ENCODE data around the gene SAFB2.

GRCh38 chr19:5669212-5669611 is 46.6 kb upstream of the SAFB2 start:
- TF ChIP-seq, protein P1, sequence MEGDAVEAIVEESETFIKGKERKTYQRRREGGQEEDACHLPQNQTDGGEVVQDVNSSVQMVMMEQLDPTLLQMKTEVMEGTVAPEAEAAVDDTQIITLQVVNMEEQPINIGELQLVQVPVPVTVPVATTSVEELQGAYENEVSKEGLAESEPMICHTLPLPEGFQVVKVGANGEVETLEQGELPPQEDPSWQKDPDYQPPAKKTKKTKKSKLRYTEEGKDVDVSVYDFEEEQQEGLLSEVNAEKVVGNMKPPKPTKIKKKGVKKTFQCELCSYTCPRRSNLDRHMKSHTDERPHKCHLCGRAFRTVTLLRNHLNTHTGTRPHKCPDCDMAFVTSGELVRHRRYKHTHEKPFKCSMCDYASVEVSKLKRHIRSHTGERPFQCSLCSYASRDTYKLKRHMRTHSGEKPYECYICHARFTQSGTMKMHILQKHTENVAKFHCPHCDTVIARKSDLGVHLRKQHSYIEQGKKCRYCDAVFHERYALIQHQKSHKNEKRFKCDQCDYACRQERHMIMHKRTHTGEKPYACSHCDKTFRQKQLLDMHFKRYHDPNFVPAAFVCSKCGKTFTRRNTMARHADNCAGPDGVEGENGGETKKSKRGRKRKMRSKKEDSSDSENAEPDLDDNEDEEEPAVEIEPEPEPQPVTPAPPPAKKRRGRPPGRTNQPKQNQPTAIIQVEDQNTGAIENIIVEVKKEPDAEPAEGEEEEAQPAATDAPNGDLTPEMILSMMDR (IDR thresholded peaks at IDR 0.05; ENCODE audit: poor library complexity, severe bottlenecking) = no peak
- TF ChIP-seq POLR2AphosphoS5 (IDR thresholded peaks at IDR 0.05) = no peak
- TF ChIP-seq EP300 (conservative IDR thresholded peaks at IDR 0.05; ENCODE audit: poor library complexity, severe bottlenecking) = no peak
- TF ChIP-seq EZH2 (IDR thresholded peaks at IDR 0.05; ENCODE audit: borderline replicate concordance, insufficient read depth, low read length, poor library complexity, severe bottlenecking) = no peak
- TF ChIP-seq SMC3 (conservative IDR thresholded peaks at IDR 0.05; ENCODE audit: poor library complexity) = no peak
- TF ChIP-seq REST (IDR thresholded peaks at IDR 0.05; ENCODE audit: borderline replicate concordance) = no peak
- TF ChIP-seq RAD21 (conservative IDR thresholded peaks at IDR 0.05) = no peak
- TF ChIP-seq TAF1 (IDR thresholded peaks at IDR 0.05; ENCODE audit: low read depth) = no peak
